Breast epithelium (tissue), 3 donors: ENCODE data around the gene OST4.

Source experiments
- CTCF ChIP-seq, 3 donors: fragments of 450-650 bp; IDR thresholded peaks; one replicate each; pipeline ENCODE4 v1.5.1; 2016 to 2017; ENCODE audit warnings: antibody characterized with exemption in 3 of 3, mild to moderate bottlenecking in 3 of 3, moderate library complexity in 3 of 3
- POLR2A ChIP-seq: fragments of 450-650 bp; IDR thresholded peaks from one replicate; pipeline ENCODE4 v1.6.1; 2016; ENCODE audit warnings: antibody characterized with exemption, mild to moderate bottlenecking, moderate library complexity

GRCh38 chr2:27071990-27072830 is 756 bp upstream of the OST4 start:
- TF ChIP-seq CTCF (IDR thresholded peaks at IDR 0.05) (no peak), POLR2A (no peak)
